Progenitor cell of endocrine pancreas (in vitro differentiated cells): ENCODE results near the gene SAP30BP. TPM values are rescaled to one million over a fixed set of nuclear protein-coding genes. Genes with fewer than 3 reads are reported as not detected.

ENCODE experiments used
- DNase-seq: peaks from one replicate; pipeline ENCODE4 v3.0.0; 2021; ENCODE audit warnings: low spot score; ENCODE audit not compliant: unreplicated experiment
- H3K27ac Mint-ChIP-seq: 2 replicates; pipeline ENCODE4 v1.8.0; 2021; ENCODE audit warnings: mild to moderate bottlenecking, moderate library complexity, mixed read lengths
- H3K27me3 Mint-ChIP-seq: 2 replicates; pipeline ENCODE4 v1.8.0; 2021; ENCODE audit warnings: mixed read lengths
- H3K36me3 Mint-ChIP-seq: 2 replicates; pipeline ENCODE4 v1.8.0; 2022; ENCODE audit warnings: mixed read lengths; ENCODE audit not compliant: insufficient read depth
- H3K4me1 Mint-ChIP-seq: 2 replicates; pipeline ENCODE4 v1.8.0; 2021; ENCODE audit warnings: low read depth, mixed read lengths
- H3K4me3 Mint-ChIP-seq: 2 replicates; pipeline ENCODE4 v1.8.0; 2021; ENCODE audit warnings: low read depth, mild to moderate bottlenecking, moderate library complexity, mixed read lengths
- H3K9me3 Mint-ChIP-seq: 2 replicates; pipeline ENCODE4 v1.8.0; 2021; ENCODE audit warnings: low read depth, mixed read lengths
- total RNA-seq: library from RNA; stranded (reverse); gene quantifications from 2 replicates; pipeline ENCODE4 v1.2.1, GENCODE V29; 2021
- TF ChIP-seq, protein P1 (sequence below): fragments of 200-600 bp; sonication (generic); IDR thresholded peaks from one replicate; pipeline ENCODE4 v1.5.0; 2021; ENCODE audit warnings: antibody characterized with exemption, mild to moderate bottlenecking; ENCODE audit not compliant: unreplicated experiment

SAP30BP gene
- total RNA-seq, 1 donor from 2014 or later = 102 TPM

DNA sequence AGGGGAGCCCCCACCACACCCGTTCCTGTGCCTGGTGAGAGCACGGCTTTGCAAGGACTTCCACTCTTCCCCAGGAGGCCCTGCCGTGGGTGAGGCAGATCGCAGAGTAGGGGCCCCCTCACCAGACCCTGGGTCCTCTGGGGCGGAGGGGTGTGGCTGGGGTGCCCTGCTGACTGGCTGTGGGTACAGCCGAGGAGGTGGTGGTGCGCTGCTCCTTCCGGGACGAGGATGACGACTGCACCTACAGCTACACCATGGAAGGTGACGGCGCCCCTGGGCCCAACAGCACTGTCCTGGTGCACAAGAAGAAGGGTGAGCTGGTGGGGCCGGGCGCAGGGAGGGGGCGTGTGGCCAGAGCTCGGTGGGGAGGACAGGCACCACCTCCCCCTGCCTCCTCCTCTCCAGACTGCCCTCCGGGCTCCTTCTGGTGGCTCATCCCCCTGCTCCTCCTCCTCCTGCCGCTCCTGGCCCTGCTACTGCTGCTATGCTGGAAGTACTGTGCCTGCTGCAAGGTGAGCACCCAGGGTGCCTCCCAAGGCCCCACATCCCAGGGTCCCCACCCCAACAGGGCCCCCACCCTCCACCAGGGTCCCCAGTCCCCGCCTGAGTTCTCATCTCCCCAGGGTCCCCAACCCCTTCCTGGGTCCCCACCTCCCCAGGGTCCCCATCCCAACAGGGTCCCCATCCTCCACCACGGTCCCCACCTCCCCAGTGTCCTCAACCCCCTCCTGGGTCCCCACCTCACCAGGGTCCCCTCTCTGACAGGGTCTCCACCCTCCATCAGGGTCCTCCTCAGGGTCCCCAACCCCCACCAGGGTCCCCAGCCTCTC is 70.2 kb downstream of the SAP30BP start:
- Mint-ChIP-seq H3K27me3 (no peaks in the 10 kb centered on the region), H3K4me3 (no peak overlapping the region), H3K36me3 (peaks cover 2% of the 10 kb centered on the region), H3K4me1 (no peaks in the 10 kb centered on the region), H3K9me3 (no peaks in the 10 kb centered on the region), H3K27ac (no peak overlapping the region)
- TF ChIP-seq, protein P1, sequence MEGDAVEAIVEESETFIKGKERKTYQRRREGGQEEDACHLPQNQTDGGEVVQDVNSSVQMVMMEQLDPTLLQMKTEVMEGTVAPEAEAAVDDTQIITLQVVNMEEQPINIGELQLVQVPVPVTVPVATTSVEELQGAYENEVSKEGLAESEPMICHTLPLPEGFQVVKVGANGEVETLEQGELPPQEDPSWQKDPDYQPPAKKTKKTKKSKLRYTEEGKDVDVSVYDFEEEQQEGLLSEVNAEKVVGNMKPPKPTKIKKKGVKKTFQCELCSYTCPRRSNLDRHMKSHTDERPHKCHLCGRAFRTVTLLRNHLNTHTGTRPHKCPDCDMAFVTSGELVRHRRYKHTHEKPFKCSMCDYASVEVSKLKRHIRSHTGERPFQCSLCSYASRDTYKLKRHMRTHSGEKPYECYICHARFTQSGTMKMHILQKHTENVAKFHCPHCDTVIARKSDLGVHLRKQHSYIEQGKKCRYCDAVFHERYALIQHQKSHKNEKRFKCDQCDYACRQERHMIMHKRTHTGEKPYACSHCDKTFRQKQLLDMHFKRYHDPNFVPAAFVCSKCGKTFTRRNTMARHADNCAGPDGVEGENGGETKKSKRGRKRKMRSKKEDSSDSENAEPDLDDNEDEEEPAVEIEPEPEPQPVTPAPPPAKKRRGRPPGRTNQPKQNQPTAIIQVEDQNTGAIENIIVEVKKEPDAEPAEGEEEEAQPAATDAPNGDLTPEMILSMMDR = no peak
- DNase-seq = no peak

DNA sequence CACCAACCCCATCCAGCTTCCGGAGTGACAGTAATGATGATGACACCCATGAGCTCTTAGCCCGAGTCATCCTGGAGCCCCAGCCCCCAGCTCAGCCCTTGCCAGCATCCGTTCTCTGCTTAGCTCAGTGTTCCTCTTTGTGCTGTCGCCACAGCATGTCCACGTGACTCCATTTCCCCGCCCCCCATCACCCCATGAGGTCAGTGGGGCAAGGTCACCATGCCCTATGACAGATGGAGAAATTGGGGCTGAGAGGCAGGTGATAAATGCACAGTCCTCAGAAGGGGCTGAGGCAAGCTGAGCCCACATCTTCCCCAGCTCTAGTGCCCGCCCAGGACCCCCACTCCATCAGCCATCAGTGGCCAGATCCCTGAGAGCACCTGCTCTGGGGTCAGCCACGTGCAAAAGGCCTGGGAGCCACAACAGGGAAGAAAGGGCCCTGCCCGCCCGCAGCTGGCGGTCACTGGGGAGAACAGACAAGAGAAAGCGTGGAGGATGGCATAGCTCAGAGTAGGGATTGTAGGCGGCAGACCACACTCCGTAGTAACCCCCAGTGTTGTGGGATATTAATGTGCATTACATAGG is 71.2 kb downstream of the SAP30BP start:
- no peak overlapping the region for H3K27ac Mint-ChIP-seq
- H3K9me3 Mint-ChIP-seq = no peaks in the 10 kb centered on the region
- peaks cover 2% of the 10 kb centered on the region for H3K36me3 Mint-ChIP-seq
- no peak for DNase-seq
- H3K4me3 Mint-ChIP-seq = no peak overlapping the region
- no peaks in the 10 kb centered on the region for H3K27me3 Mint-ChIP-seq
- no peaks in the 10 kb centered on the region for H3K4me1 Mint-ChIP-seq
- TF ChIP-seq, protein P1 = no peak

DNA sequence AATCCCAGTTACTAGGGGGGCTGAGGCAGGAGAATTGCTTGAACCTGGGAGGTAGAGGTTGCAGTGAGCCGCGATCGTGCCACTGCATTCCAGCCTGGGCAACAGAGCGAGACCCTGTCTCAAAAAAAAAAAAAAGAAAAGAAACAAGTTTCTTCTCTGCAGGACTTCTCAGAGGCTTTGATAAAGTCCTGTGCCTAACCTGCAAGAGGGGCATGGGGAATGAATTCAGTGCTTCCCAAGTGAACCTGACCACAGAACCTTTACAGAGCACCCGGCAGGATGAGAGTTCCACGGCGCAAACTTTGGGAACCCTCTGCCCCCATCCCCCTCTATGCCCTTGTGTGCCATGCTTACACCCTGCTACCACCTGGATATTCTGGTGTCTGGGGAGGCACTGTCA is 72.0 kb downstream of the SAP30BP start:
- Mint-ChIP-seq H3K9me3 (no peaks in the 10 kb centered on the region), H3K36me3 (peaks cover 2% of the 10 kb centered on the region), H3K27ac (no peak overlapping the region), H3K4me3 (no peak overlapping the region), H3K27me3 (no peaks in the 10 kb centered on the region), H3K4me1 (no peaks in the 10 kb centered on the region)
- DNase-seq = no peak
- TF ChIP-seq, protein P1 = no peak

DNA sequence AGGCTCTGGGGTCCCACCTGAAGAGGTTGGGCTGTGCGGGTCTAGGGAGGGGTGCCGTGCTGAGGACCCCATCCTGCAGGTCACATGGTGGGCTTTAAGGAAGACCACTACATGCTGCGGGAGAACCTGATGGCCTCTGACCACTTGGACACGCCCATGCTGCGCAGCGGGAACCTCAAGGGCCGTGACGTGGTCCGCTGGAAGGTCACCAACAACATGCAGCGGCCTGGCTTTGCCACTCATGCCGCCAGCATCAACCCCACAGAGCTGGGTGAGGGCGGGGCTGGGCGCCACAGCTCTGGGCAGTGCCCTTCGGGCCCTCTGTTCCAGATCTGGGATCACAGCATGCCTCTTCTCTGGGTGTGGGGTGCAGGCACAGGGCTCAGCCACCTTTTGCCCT is 72.7 kb downstream of the SAP30BP start:
- TF ChIP-seq, protein P1 = no peak

DNA sequence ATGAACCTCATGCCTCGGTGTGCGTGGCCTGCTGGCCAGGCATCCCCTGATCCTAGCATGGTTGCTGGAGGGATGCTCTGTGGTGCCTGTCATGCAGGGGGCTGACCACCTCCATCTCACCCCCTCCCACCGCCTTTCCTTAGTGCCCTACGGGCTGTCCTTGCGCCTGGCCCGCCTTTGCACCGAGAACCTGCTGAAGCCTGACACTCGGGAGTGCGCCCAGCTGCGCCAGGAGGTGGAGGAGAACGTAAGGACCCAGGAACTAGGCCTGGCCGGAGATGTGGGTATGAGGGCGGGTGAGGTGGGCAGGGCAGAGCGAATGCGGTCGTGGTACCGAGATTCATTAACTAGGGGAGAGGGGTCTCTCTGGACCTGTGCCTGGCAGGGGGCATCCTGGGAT is 73.1 kb downstream of the SAP30BP start:
- peaks cover 2% of the 10 kb centered on the region for H3K36me3 Mint-ChIP-seq
- H3K4me3 Mint-ChIP-seq = no peak overlapping the region
- no peaks in the 10 kb centered on the region for H3K4me1 Mint-ChIP-seq
- no peak for DNase-seq
- no peak overlapping the region for H3K27ac Mint-ChIP-seq
- no peaks in the 10 kb centered on the region for H3K9me3 Mint-ChIP-seq
- no peaks in the 10 kb centered on the region for H3K27me3 Mint-ChIP-seq
- TF ChIP-seq, protein P1 = no peak

More for the DNA sequence above, 72.7 kb downstream of the SAP30BP start:
- no peak overlapping the region for H3K27ac Mint-ChIP-seq
- no peaks in the 10 kb centered on the region for H3K9me3 Mint-ChIP-seq
- H3K27me3 Mint-ChIP-seq = no peaks in the 10 kb centered on the region
- no peaks in the 10 kb centered on the region for H3K4me1 Mint-ChIP-seq
- H3K36me3 Mint-ChIP-seq = peaks cover 2% of the 10 kb centered on the region
- H3K4me3 Mint-ChIP-seq = no peak overlapping the region
- no peak for DNase-seq
